ENCODE data around the gene ANO4. TPM values are rescaled to one million over a fixed set of nuclear protein-coding genes. Genes with fewer than 3 reads are reported as not detected.

ANO4 gene
- polyA plus RNA-seq, 1 donor = 3.4 TPM

- WGBS (ENCODE audit: insufficient coverage, low lambda C conversion rate) = no CpG with 5 or more reads among the region's 1 CpG
- no peak overlapping the region for H3K27ac ChIP-seq (ENCODE audit: low read length)
- DNase-seq = no peak
- H3K27me3 ChIP-seq (ENCODE audit: control insufficient read depth, insufficient read depth, low read length) = no peaks in the 10 kb centered on the region
- H3K4me3 ChIP-seq (ENCODE audit: low read length) = no peak overlapping the region
- no peaks in the 10 kb centered on the region for H3K4me1 ChIP-seq (ENCODE audit: control insufficient read depth, insufficient read depth, low read length)
- no peaks in the 10 kb centered on the region for H3K36me3 ChIP-seq (ENCODE audit: control insufficient read depth, insufficient read depth, low read length)
- no peaks in the 10 kb centered on the region for H3K9me3 ChIP-seq (ENCODE audit: control insufficient read depth, low read depth, low read length)
Measured at GRCh38 chr12:100842156-100842555, 47.6 kb downstream of the ANO4 start.

- 67% methylated on average over 1 of the region's 2 CpGs for WGBS (ENCODE audit: insufficient coverage, low lambda C conversion rate)
- DNase-seq = no peak
Measured at GRCh38 chr12:100843061-100843460, 48.5 kb downstream of the ANO4 start.

GRCh38 chr12:100845095-100845494 is 50.5 kb downstream of the ANO4 start:
- WGBS (ENCODE audit: insufficient coverage, low lambda C conversion rate) = 83% methylated on average over 2 of the region's 3 CpGs
- no peaks in the 10 kb centered on the region for H3K4me1 ChIP-seq (ENCODE audit: control insufficient read depth, insufficient read depth, low read length)
- DNase-seq = no peak

More at GRCh38 chr12:100843061-100843460, 48.5 kb downstream of the ANO4 start:
- no peaks in the 10 kb centered on the region for H3K9me3 ChIP-seq (ENCODE audit: control insufficient read depth, low read depth, low read length)
- no peaks in the 10 kb centered on the region for H3K36me3 ChIP-seq (ENCODE audit: control insufficient read depth, insufficient read depth, low read length)
- H3K27ac ChIP-seq (ENCODE audit: low read length) = no peak overlapping the region
- H3K4me3 ChIP-seq (ENCODE audit: low read length) = no peak overlapping the region
- no peaks in the 10 kb centered on the region for H3K4me1 ChIP-seq (ENCODE audit: control insufficient read depth, insufficient read depth, low read length)
- H3K27me3 ChIP-seq (ENCODE audit: control insufficient read depth, insufficient read depth, low read length) = no peaks in the 10 kb centered on the region

GRCh38 chr12:100851637-100852036 is 57.1 kb downstream of the ANO4 start:
- Histone ChIP-seq H3K27me3 (ENCODE audit: control insufficient read depth, insufficient read depth, low read length) (no peaks in the 10 kb centered on the region), H3K9me3 (ENCODE audit: control insufficient read depth, low read depth, low read length) (no peaks in the 10 kb centered on the region), H3K27ac (ENCODE audit: low read length) (no peak overlapping the region), H3K36me3 (ENCODE audit: control insufficient read depth, insufficient read depth, low read length) (no peaks in the 10 kb centered on the region), H3K4me1 (ENCODE audit: control insufficient read depth, insufficient read depth, low read length) (no peaks in the 10 kb centered on the region), H3K4me3 (ENCODE audit: low read length) (no peak overlapping the region)
- no peak for DNase-seq
- WGBS (ENCODE audit: insufficient coverage, low lambda C conversion rate) = 100% methylated on average over 1 of the region's 3 CpGs

More at GRCh38 chr12:100845095-100845494, 50.5 kb downstream of the ANO4 start:
- Histone ChIP-seq H3K27me3 (ENCODE audit: control insufficient read depth, insufficient read depth, low read length) (no peaks in the 10 kb centered on the region), H3K4me3 (ENCODE audit: low read length) (no peak overlapping the region), H3K27ac (ENCODE audit: low read length) (no peak overlapping the region), H3K36me3 (ENCODE audit: control insufficient read depth, insufficient read depth, low read length) (no peaks in the 10 kb centered on the region), H3K9me3 (ENCODE audit: control insufficient read depth, low read depth, low read length) (no peaks in the 10 kb centered on the region)

GRCh38 chr12:100857418-100857817 is 62.8 kb downstream of the ANO4 start:
- H3K4me1 ChIP-seq (ENCODE audit: control insufficient read depth, insufficient read depth, low read length) = no peaks in the 10 kb centered on the region
- 86% methylated on average over 1 of the region's 4 CpGs for WGBS (ENCODE audit: insufficient coverage, low lambda C conversion rate)

GRCh38 chr12:100857971-100858370 is 63.4 kb downstream of the ANO4 start:
- Histone ChIP-seq H3K27ac (ENCODE audit: low read length) (no peak overlapping the region), H3K27me3 (ENCODE audit: control insufficient read depth, insufficient read depth, low read length) (no peaks in the 10 kb centered on the region), H3K9me3 (ENCODE audit: control insufficient read depth, low read depth, low read length) (no peaks in the 10 kb centered on the region), H3K4me3 (ENCODE audit: low read length) (no peak overlapping the region), H3K4me1 (ENCODE audit: control insufficient read depth, insufficient read depth, low read length) (no peaks in the 10 kb centered on the region), H3K36me3 (ENCODE audit: control insufficient read depth, insufficient read depth, low read length) (no peaks in the 10 kb centered on the region)
- 86% methylated on average over 1 of the region's 1 CpG for WGBS (ENCODE audit: insufficient coverage, low lambda C conversion rate)
- DNase-seq = no peak

More at GRCh38 chr12:100857418-100857817, 62.8 kb downstream of the ANO4 start:
- Histone ChIP-seq H3K36me3 (ENCODE audit: control insufficient read depth, insufficient read depth, low read length) (no peaks in the 10 kb centered on the region), H3K27ac (ENCODE audit: low read length) (no peak overlapping the region), H3K9me3 (ENCODE audit: control insufficient read depth, low read depth, low read length) (no peaks in the 10 kb centered on the region), H3K4me3 (ENCODE audit: low read length) (no peak overlapping the region), H3K27me3 (ENCODE audit: control insufficient read depth, insufficient read depth, low read length) (no peaks in the 10 kb centered on the region)
- no peak for DNase-seq

- no peak overlapping the region for H3K4me3 ChIP-seq (ENCODE audit: low read length)
- H3K27ac ChIP-seq (ENCODE audit: low read length) = no peak overlapping the region
- H3K9me3 ChIP-seq (ENCODE audit: control insufficient read depth, low read depth, low read length) = no peaks in the 10 kb centered on the region
- WGBS (ENCODE audit: insufficient coverage, low lambda C conversion rate) = no CpG with 5 or more reads among the region's 1 CpG
- no peak for DNase-seq
- H3K27me3 ChIP-seq (ENCODE audit: control insufficient read depth, insufficient read depth, low read length) = no peaks in the 10 kb centered on the region
- no peaks in the 10 kb centered on the region for H3K4me1 ChIP-seq (ENCODE audit: control insufficient read depth, insufficient read depth, low read length)
- no peaks in the 10 kb centered on the region for H3K36me3 ChIP-seq (ENCODE audit: control insufficient read depth, insufficient read depth, low read length)
Measured at GRCh38 chr12:100858656-100859055, 64.1 kb downstream of the ANO4 start.

GRCh38 chr12:100859063-100859627 is 64.6 kb downstream of the ANO4 start:
- no peak overlapping the region for H3K4me3 ChIP-seq (ENCODE audit: low read length)
- no peak overlapping the region for H3K27ac ChIP-seq (ENCODE audit: low read length)
- DNase-seq = no peak
- H3K4me1 ChIP-seq (ENCODE audit: control insufficient read depth, insufficient read depth, low read length) = no peaks in the 10 kb centered on the region
- H3K36me3 ChIP-seq (ENCODE audit: control insufficient read depth, insufficient read depth, low read length) = no peaks in the 10 kb centered on the region
- no peaks in the 10 kb centered on the region for H3K9me3 ChIP-seq (ENCODE audit: control insufficient read depth, low read depth, low read length)
- no peaks in the 10 kb centered on the region for H3K27me3 ChIP-seq (ENCODE audit: control insufficient read depth, insufficient read depth, low read length)
- WGBS (ENCODE audit: insufficient coverage, low lambda C conversion rate) = no CpG with 5 or more reads among the region's 5 CpGs

- no peak overlapping the region for H3K27ac ChIP-seq (ENCODE audit: low read length)
- no peaks in the 10 kb centered on the region for H3K4me1 ChIP-seq (ENCODE audit: control insufficient read depth, insufficient read depth, low read length)
- no CpG with 5 or more reads among the region's 8 CpGs for WGBS (ENCODE audit: insufficient coverage, low lambda C conversion rate)
- H3K27me3 ChIP-seq (ENCODE audit: control insufficient read depth, insufficient read depth, low read length) = no peaks in the 10 kb centered on the region
- no peak overlapping the region for H3K4me3 ChIP-seq (ENCODE audit: low read length)
- no peaks in the 10 kb centered on the region for H3K9me3 ChIP-seq (ENCODE audit: control insufficient read depth, low read depth, low read length)
- H3K36me3 ChIP-seq (ENCODE audit: control insufficient read depth, insufficient read depth, low read length) = no peaks in the 10 kb centered on the region
- no peak for DNase-seq
Measured at GRCh38 chr12:100860611-100861010, 66.0 kb downstream of the ANO4 start.

GRCh38 chr12:100862676-100863075 is 68.1 kb downstream of the ANO4 start:
- no peak for DNase-seq
- 42% methylated on average over 3 of the region's 4 CpGs for WGBS (ENCODE audit: insufficient coverage, low lambda C conversion rate)
- Histone ChIP-seq H3K27ac (ENCODE audit: low read length) (no peak overlapping the region), H3K4me1 (ENCODE audit: control insufficient read depth, insufficient read depth, low read length) (no peaks in the 10 kb centered on the region), H3K4me3 (ENCODE audit: low read length) (no peak overlapping the region), H3K9me3 (ENCODE audit: control insufficient read depth, low read depth, low read length) (no peaks in the 10 kb centered on the region), H3K36me3 (ENCODE audit: control insufficient read depth, insufficient read depth, low read length) (no peaks in the 10 kb centered on the region), H3K27me3 (ENCODE audit: control insufficient read depth, insufficient read depth, low read length) (no peaks in the 10 kb centered on the region)

GRCh38 chr12:100864366-100864765 is 69.8 kb downstream of the ANO4 start:
- no peak overlapping the region for H3K27ac ChIP-seq (ENCODE audit: low read length)
- no peak for DNase-seq
- no peaks in the 10 kb centered on the region for H3K27me3 ChIP-seq (ENCODE audit: control insufficient read depth, insufficient read depth, low read length)
- WGBS (ENCODE audit: insufficient coverage, low lambda C conversion rate) = 86% methylated on average over 2 of the region's 6 CpGs
- H3K4me1 ChIP-seq (ENCODE audit: control insufficient read depth, insufficient read depth, low read length) = no peaks in the 10 kb centered on the region
- no peaks in the 10 kb centered on the region for H3K36me3 ChIP-seq (ENCODE audit: control insufficient read depth, insufficient read depth, low read length)
- no peaks in the 10 kb centered on the region for H3K9me3 ChIP-seq (ENCODE audit: control insufficient read depth, low read depth, low read length)
- H3K4me3 ChIP-seq (ENCODE audit: low read length) = no peak overlapping the region

Data from large intestine (tissue), 3 donors.